GM12874 (cell line): Measurements from ENCODE around the gene HRH3.

Experiments used
- CTCF ChIP-seq: IDR thresholded peaks from 2 replicates; pipeline ENCODE4 v1.5.1; 2011; ENCODE audit warnings: low read depth, mild to moderate bottlenecking, control low read depth, low read length, moderate library complexity; ENCODE audit not compliant: insufficient read depth

The HRH3 gene

GRCh38 chr20:62219992-62220665 is at the start of gene HRH3:
Gene HRH3 (minus strand): TSS chr20:62220278. CDS start chr20:62219970, 308 bp downstream.
- TF ChIP-seq CTCF = no peak

- no peak for TF ChIP-seq CTCF
Measured at GRCh38 chr20:62269871-62270270, 49.8 kb upstream of the HRH3 start.

- no peak for TF ChIP-seq CTCF
Measured at GRCh38 chr20:62269378-62269777, 49.3 kb upstream of the HRH3 start.

GRCh38 chr20:62268228-62268900 is 48.3 kb upstream of the HRH3 start:
- no peak for TF ChIP-seq CTCF

GRCh38 chr20:62267543-62267942 is 47.5 kb upstream of the HRH3 start:
- TF ChIP-seq CTCF = no peak

GRCh38 chr20:62266851-62267250 is 46.8 kb upstream of the HRH3 start:
- TF ChIP-seq CTCF = no peak

GRCh38 chr20:62266340-62266739 is 46.3 kb upstream of the HRH3 start:
- TF ChIP-seq CTCF = no peak
